A549 (cell line): ENCODE results near the gene TMPRSS5.

Experiments used
- BHLHE40 ChIP-seq: IDR thresholded peaks from 2 replicates; pipeline ENCODE4 v1.6.1; 2012; ENCODE audit warnings: low read depth, low read length, inconsistent platforms
- EP300 ChIP-seq, 2 experiments: fragments of >200 bp; sonication (Bioruptor Twin); formaldehyde crosslinking; IDR thresholded peaks; 2 replicates in 1 of 2; 3 replicates in 1 of 2; pipeline ENCODE4 v1.6.1; 2016 to 2017
- FOSB ChIP-seq: fragments of 250-450 bp; sonication (Bioruptor Pico); IDR thresholded peaks from 2 replicates; pipeline ENCODE4 v1.5.0; 2020; ENCODE audit warnings: mild to moderate bottlenecking, moderate library complexity
- JUN ChIP-seq, 2 experiments: fragments of >200 bp; sonication (Bioruptor Twin); formaldehyde crosslinking; IDR thresholded peaks; 2 replicates in 1 of 2; 3 replicates in 1 of 2; pipeline ENCODE4 v1.6.1; 2016 to 2017
- JUNB ChIP-seq: fragments of >200 bp; sonication (Bioruptor Twin); formaldehyde crosslinking; IDR thresholded peaks from 2 replicates; pipeline ENCODE4 v1.6.1; 2016
- POLR2A ChIP-seq: IDR thresholded peaks from 2 replicates; pipeline ENCODE4 v1.6.1; 2012; ENCODE audit warnings: mild to moderate bottlenecking, low read length
- RFX5 ChIP-seq: fragments of 450-650 bp; IDR thresholded peaks from 2 replicates; pipeline ENCODE4 v1.7.1; 2014; ENCODE audit warnings: antibody characterized with exemption, mild to moderate bottlenecking, moderate library complexity
- SMC3 ChIP-seq: fragments of >200 bp; sonication (Bioruptor Twin); formaldehyde crosslinking; IDR thresholded peaks from 3 replicates; pipeline ENCODE4 v1.6.1; 2018; ENCODE audit warnings: inconsistent platforms
- ZC3H11A ChIP-seq: fragments of 450-650 bp; IDR thresholded peaks from 2 replicates; pipeline ENCODE4 v1.6.1; 2014; ENCODE audit warnings: antibody characterized with exemption, mild to moderate bottlenecking
- TF ChIP-seq, protein P1 (sequence below): fragments of >200 bp; sonication (Bioruptor Twin); formaldehyde crosslinking; IDR thresholded peaks from 3 replicates; pipeline ENCODE4 v1.5.1; 2016
- TF ChIP-seq, protein P2 (sequence below): fragments of 200-600 bp; sonication (generic); IDR thresholded peaks from 2 replicates; pipeline ENCODE4 v1.6.1; 2016; ENCODE audit warnings: antibody characterized with exemption, mild to moderate bottlenecking, moderate library complexity

- TF ChIP-seq, protein P1, sequence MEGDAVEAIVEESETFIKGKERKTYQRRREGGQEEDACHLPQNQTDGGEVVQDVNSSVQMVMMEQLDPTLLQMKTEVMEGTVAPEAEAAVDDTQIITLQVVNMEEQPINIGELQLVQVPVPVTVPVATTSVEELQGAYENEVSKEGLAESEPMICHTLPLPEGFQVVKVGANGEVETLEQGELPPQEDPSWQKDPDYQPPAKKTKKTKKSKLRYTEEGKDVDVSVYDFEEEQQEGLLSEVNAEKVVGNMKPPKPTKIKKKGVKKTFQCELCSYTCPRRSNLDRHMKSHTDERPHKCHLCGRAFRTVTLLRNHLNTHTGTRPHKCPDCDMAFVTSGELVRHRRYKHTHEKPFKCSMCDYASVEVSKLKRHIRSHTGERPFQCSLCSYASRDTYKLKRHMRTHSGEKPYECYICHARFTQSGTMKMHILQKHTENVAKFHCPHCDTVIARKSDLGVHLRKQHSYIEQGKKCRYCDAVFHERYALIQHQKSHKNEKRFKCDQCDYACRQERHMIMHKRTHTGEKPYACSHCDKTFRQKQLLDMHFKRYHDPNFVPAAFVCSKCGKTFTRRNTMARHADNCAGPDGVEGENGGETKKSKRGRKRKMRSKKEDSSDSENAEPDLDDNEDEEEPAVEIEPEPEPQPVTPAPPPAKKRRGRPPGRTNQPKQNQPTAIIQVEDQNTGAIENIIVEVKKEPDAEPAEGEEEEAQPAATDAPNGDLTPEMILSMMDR = no peak
- TF ChIP-seq RFX5 (no peak), EP300 (IDR thresholded peaks at IDR 0.05) (no peak), POLR2A (no peak), FOSB (CRISPR knock-in tag) (no peak), JUN (IDR thresholded peaks at IDR 0.05) (no peak), SMC3 (no peak), JUNB (no peak), ZC3H11A (no peak), BHLHE40 (no peak)
- TF ChIP-seq, protein P2, sequence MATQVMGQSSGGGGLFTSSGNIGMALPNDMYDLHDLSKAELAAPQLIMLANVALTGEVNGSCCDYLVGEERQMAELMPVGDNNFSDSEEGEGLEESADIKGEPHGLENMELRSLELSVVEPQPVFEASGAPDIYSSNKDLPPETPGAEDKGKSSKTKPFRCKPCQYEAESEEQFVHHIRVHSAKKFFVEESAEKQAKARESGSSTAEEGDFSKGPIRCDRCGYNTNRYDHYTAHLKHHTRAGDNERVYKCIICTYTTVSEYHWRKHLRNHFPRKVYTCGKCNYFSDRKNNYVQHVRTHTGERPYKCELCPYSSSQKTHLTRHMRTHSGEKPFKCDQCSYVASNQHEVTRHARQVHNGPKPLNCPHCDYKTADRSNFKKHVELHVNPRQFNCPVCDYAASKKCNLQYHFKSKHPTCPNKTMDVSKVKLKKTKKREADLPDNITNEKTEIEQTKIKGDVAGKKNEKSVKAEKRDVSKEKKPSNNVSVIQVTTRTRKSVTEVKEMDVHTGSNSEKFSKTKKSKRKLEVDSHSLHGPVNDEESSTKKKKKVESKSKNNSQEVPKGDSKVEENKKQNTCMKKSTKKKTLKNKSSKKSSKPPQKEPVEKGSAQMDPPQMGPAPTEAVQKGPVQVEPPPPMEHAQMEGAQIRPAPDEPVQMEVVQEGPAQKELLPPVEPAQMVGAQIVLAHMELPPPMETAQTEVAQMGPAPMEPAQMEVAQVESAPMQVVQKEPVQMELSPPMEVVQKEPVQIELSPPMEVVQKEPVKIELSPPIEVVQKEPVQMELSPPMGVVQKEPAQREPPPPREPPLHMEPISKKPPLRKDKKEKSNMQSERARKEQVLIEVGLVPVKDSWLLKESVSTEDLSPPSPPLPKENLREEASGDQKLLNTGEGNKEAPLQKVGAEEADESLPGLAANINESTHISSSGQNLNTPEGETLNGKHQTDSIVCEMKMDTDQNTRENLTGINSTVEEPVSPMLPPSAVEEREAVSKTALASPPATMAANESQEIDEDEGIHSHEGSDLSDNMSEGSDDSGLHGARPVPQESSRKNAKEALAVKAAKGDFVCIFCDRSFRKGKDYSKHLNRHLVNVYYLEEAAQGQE = no peak
These were observed 31.8 kb downstream of the TMPRSS5 start for GRCh38 chr11:113674397-113674685.
